Erythroblast (primary cell): ENCODE results near the gene MUL1.

Experiments
- GATA1 ChIP-seq: IDR thresholded peaks from 2 replicates; pipeline ENCODE4 v1.6.1; 2011; ENCODE audit warnings: low read depth, mild to moderate bottlenecking, control low read depth, low read length, moderate library complexity
- POLR2A ChIP-seq: IDR thresholded peaks from 2 replicates; pipeline ENCODE4 v1.6.1; 2011; ENCODE audit warnings: mild to moderate bottlenecking, low read length

DNA sequence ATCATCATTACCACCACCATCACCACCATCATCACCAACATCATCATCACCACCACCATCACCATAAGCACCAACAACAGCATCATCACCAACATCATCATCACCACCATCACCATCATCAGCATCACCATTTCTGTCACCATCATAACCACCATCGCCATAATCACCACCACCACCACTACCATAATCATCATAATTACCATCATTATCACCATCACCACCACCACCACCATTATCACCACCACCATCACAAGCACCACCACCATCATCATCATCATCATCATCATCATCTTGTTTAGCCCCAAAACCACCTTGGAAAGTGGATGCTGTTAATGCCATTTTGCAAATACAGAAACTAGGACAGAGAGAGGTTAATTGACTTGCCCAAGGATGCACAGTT is 44.4 kb downstream of the MUL1 start:
- TF ChIP-seq POLR2A = no peak
- no peak for TF ChIP-seq GATA1
